Cardiac fibroblast (primary cell): ENCODE data around the gene STK11.

Source experiments
- DNase-seq, 2 donors: peaks; one replicate each; pipeline versions ENCODE4 v3.0.0 to v3.0.0-alpha.2; 2010; ENCODE audit warnings: low read depth in 2 of 2
- H3K4me3 ChIP-seq, 2 donors: replicated peaks in 1 of 2; 1 replicate in 1 of 2; 2 replicates in 1 of 2; pipeline ENCODE4 v1.5.1; 2011; ENCODE audit warnings: low read depth in 2 of 2, low read length in 2 of 2, mild to moderate bottlenecking in 2 of 2, moderate library complexity in 1 of 2
- CTCF ChIP-seq: IDR thresholded peaks from one replicate; pipeline ENCODE4 v1.5.1; 2011; ENCODE audit warnings: low read depth, mild to moderate bottlenecking, low read length, inconsistent platforms

The STK11 gene

GRCh38 chr19:1255186-1256161, 49.9 kb downstream of the STK11 start:
- TF ChIP-seq CTCF: no peak
- DNase-seq: no peak
- H3K4me3 ChIP-seq: no peak overlapping the region

GRCh38 chr19:1256646-1257474, 51.3 kb downstream of the STK11 start:
- no peak for TF ChIP-seq CTCF
- DNase-seq: peak in 1 of 2 donors; percentile 20
- no peak overlapping the region for H3K4me3 ChIP-seq

GRCh38 chr19:1257475-1258162, 52.0 kb downstream of the STK11 start:
- no peak overlapping the region for H3K4me3 ChIP-seq
- peak in 1 of 2 donors; percentile 9 for DNase-seq
- no peak for TF ChIP-seq CTCF

GRCh38 chr19:1258163-1258492, 52.5 kb downstream of the STK11 start:
- H3K4me3 ChIP-seq: peak overlapping the region in 1 of 2 donors; percentile 8
- no peak for DNase-seq
- no peak for TF ChIP-seq CTCF

GRCh38 chr19:1258707-1259205, 53.2 kb downstream of the STK11 start:
- H3K4me3 ChIP-seq: no peak overlapping the region
- peak; percentile 3 for TF ChIP-seq CTCF
- DNase-seq: no peak

- DNase-seq: peak; percentile 71 to 82
- TF ChIP-seq CTCF: no peak
- no peak overlapping the region for H3K4me3 ChIP-seq
Measured at GRCh38 chr19:1259206-1259875, 53.8 kb downstream of the STK11 start.
